ENCODE data around the gene SCFD2. TPM values are rescaled to one million over a fixed set of nuclear protein-coding genes. Genes with fewer than 3 reads are reported as not detected.

The SCFD2 gene
- total RNA-seq, 1 experiment from 2014 or later, result 8.4 TPM

DNA sequence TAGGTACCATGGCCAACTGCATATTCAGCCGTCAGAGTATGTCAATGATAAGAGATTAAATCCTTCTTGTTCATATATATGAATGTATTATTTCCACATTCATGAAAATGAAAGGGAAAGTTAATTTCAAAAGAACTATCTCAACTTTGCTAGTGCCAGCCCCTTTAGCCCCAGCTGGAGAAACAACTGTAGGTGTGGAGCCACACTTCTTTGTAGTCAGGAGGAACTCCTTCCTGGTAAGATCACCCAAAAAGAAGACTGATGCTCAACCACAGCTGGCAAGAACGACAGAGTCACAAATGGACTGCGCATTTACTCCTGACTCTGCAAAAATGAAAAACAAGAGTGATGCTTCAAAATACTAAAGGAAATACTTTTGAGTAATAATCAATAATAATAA lies 367.4 kb downstream of the SCFD2 start:
- Histone ChIP-seq H3K4me1 (ENCODE audit: insufficient read depth, low read length, poor library complexity, severe bottlenecking) (no peaks in the 10 kb centered on the region), H3K27me3 (replicated peaks; ENCODE audit: insufficient read depth, low read depth, low read length, poor library complexity) (no peaks in the 10 kb centered on the region), H3K27ac (ENCODE audit: low read depth, low read length, poor library complexity, severe bottlenecking) (no peak overlapping the region), H3K4me3 (ENCODE audit: low read depth, low read length, poor library complexity, severe bottlenecking) (no peak overlapping the region), H3K36me3 (ENCODE audit: insufficient read depth, low read length, poor library complexity, severe bottlenecking) (no peaks in the 10 kb centered on the region), H3K9me3 (ENCODE audit: low read depth, low read length, poor library complexity, severe bottlenecking) (no peaks in the 10 kb centered on the region)
- no TSS peak for BruUV-seq (replicated peaks)
- ChIA-PET CTCF (no interaction called here), POLR2A (ENCODE audit: low non-redundant PET) (no interaction called here)
- no peak for TF ChIP-seq EZH2 (IDR thresholded peaks at IDR 0.05; ENCODE audit: borderline replicate concordance, low read depth, low read length, poor library complexity, severe bottlenecking)
- TF ChIP-seq, protein P1, sequence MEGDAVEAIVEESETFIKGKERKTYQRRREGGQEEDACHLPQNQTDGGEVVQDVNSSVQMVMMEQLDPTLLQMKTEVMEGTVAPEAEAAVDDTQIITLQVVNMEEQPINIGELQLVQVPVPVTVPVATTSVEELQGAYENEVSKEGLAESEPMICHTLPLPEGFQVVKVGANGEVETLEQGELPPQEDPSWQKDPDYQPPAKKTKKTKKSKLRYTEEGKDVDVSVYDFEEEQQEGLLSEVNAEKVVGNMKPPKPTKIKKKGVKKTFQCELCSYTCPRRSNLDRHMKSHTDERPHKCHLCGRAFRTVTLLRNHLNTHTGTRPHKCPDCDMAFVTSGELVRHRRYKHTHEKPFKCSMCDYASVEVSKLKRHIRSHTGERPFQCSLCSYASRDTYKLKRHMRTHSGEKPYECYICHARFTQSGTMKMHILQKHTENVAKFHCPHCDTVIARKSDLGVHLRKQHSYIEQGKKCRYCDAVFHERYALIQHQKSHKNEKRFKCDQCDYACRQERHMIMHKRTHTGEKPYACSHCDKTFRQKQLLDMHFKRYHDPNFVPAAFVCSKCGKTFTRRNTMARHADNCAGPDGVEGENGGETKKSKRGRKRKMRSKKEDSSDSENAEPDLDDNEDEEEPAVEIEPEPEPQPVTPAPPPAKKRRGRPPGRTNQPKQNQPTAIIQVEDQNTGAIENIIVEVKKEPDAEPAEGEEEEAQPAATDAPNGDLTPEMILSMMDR (conservative IDR thresholded peaks at IDR 0.05; ENCODE audit: low read depth, low read length), result no peak
- intact Hi-C loops (cut with micrococcal nuclease; ENCODE audit: unreplicated experiment), result no loop called here
- DNase-seq (ENCODE audit: low spot score), result no peak

GRCh38 chr4:52997132-52997416 lies 368.8 kb downstream of the SCFD2 start:
- ChIA-PET CTCF (no interaction called here), POLR2A (ENCODE audit: low non-redundant PET) (no interaction called here)
- intact Hi-C loops (cut with micrococcal nuclease; ENCODE audit: unreplicated experiment), result no loop called here
- no peak for DNase-seq (ENCODE audit: low spot score)
- Histone ChIP-seq H3K4me1 (ENCODE audit: insufficient read depth, low read length, poor library complexity, severe bottlenecking) (no peaks in the 10 kb centered on the region), H3K36me3 (ENCODE audit: insufficient read depth, low read length, poor library complexity, severe bottlenecking) (no peaks in the 10 kb centered on the region), H3K27ac (ENCODE audit: low read depth, low read length, poor library complexity, severe bottlenecking) (no peak overlapping the region), H3K27me3 (replicated peaks; ENCODE audit: insufficient read depth, low read depth, low read length, poor library complexity) (no peaks in the 10 kb centered on the region), H3K4me3 (ENCODE audit: low read depth, low read length, poor library complexity, severe bottlenecking) (no peak overlapping the region), H3K9me3 (ENCODE audit: low read depth, low read length, poor library complexity, severe bottlenecking) (no peaks in the 10 kb centered on the region)
- TF ChIP-seq, protein P1 (conservative IDR thresholded peaks at IDR 0.05; ENCODE audit: low read depth, low read length), result no peak
- no peak for TF ChIP-seq EZH2 (IDR thresholded peaks at IDR 0.05; ENCODE audit: borderline replicate concordance, low read depth, low read length, poor library complexity, severe bottlenecking)
- BruUV-seq (replicated peaks), result no TSS peak

DNA sequence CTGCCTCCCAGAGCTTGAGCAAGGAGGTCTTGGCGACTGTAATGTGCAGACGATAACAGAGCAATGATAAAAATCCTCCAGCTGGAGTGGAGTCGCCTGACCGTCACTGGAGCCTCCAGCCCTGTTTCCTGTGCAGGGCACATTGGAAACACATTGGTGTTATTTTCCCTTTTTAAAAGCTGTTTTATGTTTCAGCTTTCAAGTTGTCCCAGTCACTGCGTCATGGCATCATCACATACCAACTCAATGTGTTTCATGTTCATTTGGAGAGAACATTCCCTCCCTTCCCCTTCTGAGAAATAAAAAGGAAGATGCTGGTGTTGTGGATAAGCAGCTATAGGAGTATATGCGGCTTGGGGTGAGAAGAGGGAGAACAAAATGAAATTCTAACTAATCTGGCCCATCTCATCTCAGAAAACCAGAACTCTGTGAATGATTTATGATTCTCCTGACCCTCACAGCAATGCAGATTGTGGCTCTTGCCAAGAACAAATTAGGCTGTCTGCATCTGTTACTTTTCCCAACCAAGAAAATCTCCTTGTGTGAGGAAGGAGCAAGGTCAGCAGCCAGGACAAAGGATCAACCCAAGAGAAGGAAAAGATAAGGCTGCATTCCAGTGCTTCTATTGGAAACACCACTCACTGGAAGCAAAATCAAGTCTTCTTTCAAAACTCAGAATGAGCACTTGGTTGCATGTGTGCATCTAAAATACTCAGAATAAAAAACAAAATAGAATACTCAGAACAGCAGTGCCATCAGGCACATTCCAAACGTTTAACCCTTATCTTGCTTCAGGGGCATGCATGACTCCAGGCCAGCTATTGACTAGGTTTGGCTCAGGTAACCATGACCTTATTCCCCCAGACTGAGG lies 369.4 kb downstream of the SCFD2 start:
- intact Hi-C loops (cut with micrococcal nuclease; ENCODE audit: unreplicated experiment), result no loop called here
- TF ChIP-seq EZH2 (IDR thresholded peaks at IDR 0.05; ENCODE audit: borderline replicate concordance, low read depth, low read length, poor library complexity, severe bottlenecking), result no peak
- TF ChIP-seq, protein P1 (conservative IDR thresholded peaks at IDR 0.05; ENCODE audit: low read depth, low read length), result no peak
- no peak for DNase-seq (ENCODE audit: low spot score)
- H3K27me3 ChIP-seq (replicated peaks; ENCODE audit: insufficient read depth, low read depth, low read length, poor library complexity), result no peaks in the 10 kb centered on the region
- no peaks in the 10 kb centered on the region for H3K36me3 ChIP-seq (ENCODE audit: insufficient read depth, low read length, poor library complexity, severe bottlenecking)
- no TSS peak for BruUV-seq (replicated peaks)
- POLR2A ChIA-PET (ENCODE audit: low non-redundant PET), result no interaction called here
- CTCF ChIA-PET, result no interaction called here
- H3K4me1 ChIP-seq (ENCODE audit: insufficient read depth, low read length, poor library complexity, severe bottlenecking), result no peaks in the 10 kb centered on the region
- H3K4me3 ChIP-seq (ENCODE audit: low read depth, low read length, poor library complexity, severe bottlenecking), result no peak overlapping the region
- no peak overlapping the region for H3K27ac ChIP-seq (ENCODE audit: low read depth, low read length, poor library complexity, severe bottlenecking)
- no peaks in the 10 kb centered on the region for H3K9me3 ChIP-seq (ENCODE audit: low read depth, low read length, poor library complexity, severe bottlenecking)

Measured in A673 (cell line).